ENCODE data around the gene COA1.

DNA sequence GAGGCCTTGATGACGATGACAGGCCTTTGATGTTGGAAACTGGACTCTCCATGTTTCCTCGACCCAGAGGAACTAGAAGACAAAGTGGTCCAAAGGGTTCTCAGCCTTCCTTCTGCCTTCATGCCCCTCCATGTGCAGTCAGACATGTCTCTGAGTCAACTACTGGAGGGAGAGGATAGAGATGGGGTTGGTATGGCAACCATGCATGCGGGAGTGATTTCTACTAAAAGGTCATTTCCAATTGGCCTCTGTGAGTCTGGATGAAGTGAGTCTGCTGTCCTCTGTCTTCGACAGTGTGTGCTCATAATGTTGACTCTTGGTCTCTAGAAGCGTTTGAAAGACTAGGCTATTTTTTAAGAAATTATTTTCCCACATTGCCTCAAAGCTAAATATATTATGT, 117.2 kb downstream of the COA1 start:
- TF ChIP-seq, protein P1, sequence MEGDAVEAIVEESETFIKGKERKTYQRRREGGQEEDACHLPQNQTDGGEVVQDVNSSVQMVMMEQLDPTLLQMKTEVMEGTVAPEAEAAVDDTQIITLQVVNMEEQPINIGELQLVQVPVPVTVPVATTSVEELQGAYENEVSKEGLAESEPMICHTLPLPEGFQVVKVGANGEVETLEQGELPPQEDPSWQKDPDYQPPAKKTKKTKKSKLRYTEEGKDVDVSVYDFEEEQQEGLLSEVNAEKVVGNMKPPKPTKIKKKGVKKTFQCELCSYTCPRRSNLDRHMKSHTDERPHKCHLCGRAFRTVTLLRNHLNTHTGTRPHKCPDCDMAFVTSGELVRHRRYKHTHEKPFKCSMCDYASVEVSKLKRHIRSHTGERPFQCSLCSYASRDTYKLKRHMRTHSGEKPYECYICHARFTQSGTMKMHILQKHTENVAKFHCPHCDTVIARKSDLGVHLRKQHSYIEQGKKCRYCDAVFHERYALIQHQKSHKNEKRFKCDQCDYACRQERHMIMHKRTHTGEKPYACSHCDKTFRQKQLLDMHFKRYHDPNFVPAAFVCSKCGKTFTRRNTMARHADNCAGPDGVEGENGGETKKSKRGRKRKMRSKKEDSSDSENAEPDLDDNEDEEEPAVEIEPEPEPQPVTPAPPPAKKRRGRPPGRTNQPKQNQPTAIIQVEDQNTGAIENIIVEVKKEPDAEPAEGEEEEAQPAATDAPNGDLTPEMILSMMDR (IDR thresholded peaks at IDR 0.05; ENCODE audit: low read length), result no peak
- TF ChIP-seq EZH2 (optimal IDR thresholded peaks at IDR 0.05; ENCODE audit: low read depth, low read length) (no peak), EZH2phosphoT487 (IDR thresholded peaks at IDR 0.05; ENCODE audit: low read length) (no peak)
